GM21737 (cell line): ENCODE data around the gene LRRC4B.
"Not testable (repeated sequence)": the region's sequence is repeated elsewhere in the genome, so short reads cannot be mapped to it uniquely, and the experiment has no call there.

ENCODE experiments used
- ATAC-seq: cut with Tn5 transposase; IDR thresholded peaks from one replicate; pipeline ENCODE4 v1.9.1; 2021; ENCODE audit warnings: mild to moderate bottlenecking, moderate library complexity; ENCODE audit not compliant: unreplicated experiment

LRRC4B gene

GRCh38 chr19:50489461-50490011 is 78.7 kb downstream of the LRRC4B start:
- ATAC-seq, result no peak

- no peak for ATAC-seq
These were observed 79.6 kb downstream of the LRRC4B start for GRCh38 chr19:50488389-50489194.

- no peak for ATAC-seq
These were observed 81.3 kb downstream of the LRRC4B start for GRCh38 chr19:50486823-50487515.

- no peak for ATAC-seq
These were observed 82.8 kb downstream of the LRRC4B start for GRCh38 chr19:50485284-50485955.

GRCh38 chr19:50482916-50483315 is 85.3 kb downstream of the LRRC4B start:
- no peak for ATAC-seq

- no peak for ATAC-seq
These were observed 85.9 kb downstream of the LRRC4B start for GRCh38 chr19:50482271-50482855.

- ATAC-seq, result no peak
These were observed 86.7 kb downstream of the LRRC4B start for GRCh38 chr19:50481351-50482149.

GRCh38 chr19:50480281-50481111 is 87.7 kb downstream of the LRRC4B start:
- no peak for ATAC-seq

GRCh38 chr19:50479761-50480251 is 88.4 kb downstream of the LRRC4B start:
- ATAC-seq, result no peak

- no peak for ATAC-seq
These were observed 89.1 kb downstream of the LRRC4B start for GRCh38 chr19:50478901-50479715.

- ATAC-seq, result no peak
These were observed 90.3 kb downstream of the LRRC4B start for GRCh38 chr19:50477751-50478515.

GRCh38 chr19:50476907-50477238 is 91.4 kb downstream of the LRRC4B start:
- ATAC-seq, result no peak

GRCh38 chr19:50476224-50476906 is 91.9 kb downstream of the LRRC4B start, which contains the start of the genes EMC10 and GARIN5A:
Gene EMC10 (plus strand): TSS chr19:50476507. CDS start chr19:50476545, 38 bp downstream.
Gene GARIN5A (minus strand): TSS chr19:50476848. CDS start chr19:50476388, 460 bp downstream.
- ATAC-seq, result peak; percentile 81

- peak; percentile 24 for ATAC-seq
These were observed 92.5 kb downstream of the LRRC4B start for GRCh38 chr19:50475736-50476223.

GRCh38 chr19:50475101-50475568 is 93.1 kb downstream of the LRRC4B start:
- ATAC-seq, result no peak

GRCh38 chr19:50473336-50473735 is 94.9 kb downstream of the LRRC4B start:
- ATAC-seq, result not testable (repeated sequence)

GRCh38 chr19:50468818-50469217 is 99.4 kb downstream of the LRRC4B start:
- no peak for ATAC-seq
